Measurements from ENCODE around the gene CGRRF1. TPM values are rescaled to one million over a fixed set of nuclear protein-coding genes. Genes with fewer than 3 reads are reported as not detected.

The CGRRF1 gene
- total RNA-seq, 1 donor from 2014 or later = 16.6 TPM

DNA sequence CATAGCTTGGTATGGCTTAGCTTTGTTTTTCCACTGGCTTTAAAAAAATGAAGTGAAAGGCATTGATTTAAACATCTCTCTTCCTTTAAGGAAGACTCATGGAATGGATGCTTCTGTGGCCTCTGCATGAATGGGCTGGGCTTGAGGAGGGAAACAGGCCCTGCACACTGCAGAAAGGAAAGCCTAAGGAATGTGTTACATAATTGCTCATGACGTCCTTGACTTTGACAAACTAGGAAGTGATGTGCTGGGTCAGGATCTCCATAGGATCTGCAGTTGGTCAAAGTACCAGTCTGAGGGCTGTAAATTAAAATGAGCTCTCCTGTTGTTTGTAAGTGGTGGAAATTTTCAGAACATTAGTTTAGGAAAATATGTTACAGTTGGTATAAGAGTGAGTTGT is 69.9 kb downstream of the CGRRF1 start:
- peaks cover 11% of the 10 kb centered on the region for H3K36me3 Mint-ChIP-seq (ENCODE audit: low read depth, unreplicated experiment)
- H3K27me3 Mint-ChIP-seq (ENCODE audit: low read depth, unreplicated experiment) = no peaks in the 10 kb centered on the region
- H3K9ac ChIP-seq (ENCODE audit: low read length) = no peak overlapping the region
- DNase-seq (ENCODE audit: low read depth) (peak; percentile 63), FAIRE-seq (peak; percentile 39)
- no peaks in the 10 kb centered on the region for H3K9me3 Mint-ChIP-seq (ENCODE audit: unreplicated experiment)
- H3K4me2 ChIP-seq (ENCODE audit: low read length) = no peak overlapping the region
- no peak for TF ChIP-seq EZH2 (IDR thresholded peaks at IDR 0.05; ENCODE audit: insufficient read depth, low read length)
- TF ChIP-seq, protein P1, sequence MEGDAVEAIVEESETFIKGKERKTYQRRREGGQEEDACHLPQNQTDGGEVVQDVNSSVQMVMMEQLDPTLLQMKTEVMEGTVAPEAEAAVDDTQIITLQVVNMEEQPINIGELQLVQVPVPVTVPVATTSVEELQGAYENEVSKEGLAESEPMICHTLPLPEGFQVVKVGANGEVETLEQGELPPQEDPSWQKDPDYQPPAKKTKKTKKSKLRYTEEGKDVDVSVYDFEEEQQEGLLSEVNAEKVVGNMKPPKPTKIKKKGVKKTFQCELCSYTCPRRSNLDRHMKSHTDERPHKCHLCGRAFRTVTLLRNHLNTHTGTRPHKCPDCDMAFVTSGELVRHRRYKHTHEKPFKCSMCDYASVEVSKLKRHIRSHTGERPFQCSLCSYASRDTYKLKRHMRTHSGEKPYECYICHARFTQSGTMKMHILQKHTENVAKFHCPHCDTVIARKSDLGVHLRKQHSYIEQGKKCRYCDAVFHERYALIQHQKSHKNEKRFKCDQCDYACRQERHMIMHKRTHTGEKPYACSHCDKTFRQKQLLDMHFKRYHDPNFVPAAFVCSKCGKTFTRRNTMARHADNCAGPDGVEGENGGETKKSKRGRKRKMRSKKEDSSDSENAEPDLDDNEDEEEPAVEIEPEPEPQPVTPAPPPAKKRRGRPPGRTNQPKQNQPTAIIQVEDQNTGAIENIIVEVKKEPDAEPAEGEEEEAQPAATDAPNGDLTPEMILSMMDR (IDR thresholded peaks at IDR 0.05; ENCODE audit: insufficient read depth, low read depth, low read length) = no peak
- H3K36me3 ChIP-seq (ENCODE audit: insufficient read depth, low read length) = peaks cover 11% of the 10 kb centered on the region
- H3K4me1 Mint-ChIP-seq (ENCODE audit: low read depth, unreplicated experiment) = peaks cover 46% of the 10 kb centered on the region
- H3K4me3 ChIP-seq (ENCODE audit: insufficient read depth, low read depth, low read length) = no peak overlapping the region
- H3K4me1 ChIP-seq (ENCODE audit: insufficient read depth, low read length) = peaks cover 4% of the 10 kb centered on the region
- H2AFZ ChIP-seq (ENCODE audit: low read depth, low read length) = no peak overlapping the region
- H3K79me2 ChIP-seq (ENCODE audit: insufficient read depth, low read length) = peaks cover 95% of the 10 kb centered on the region
- no peaks in the 10 kb centered on the region for H3K9me3 ChIP-seq (ENCODE audit: insufficient read depth, low read depth, low read length)
- H3K27ac Mint-ChIP-seq (ENCODE audit: unreplicated experiment) = peak overlapping the region; percentile 38
- peaks cover 88% of the 10 kb centered on the region for H4K20me1 ChIP-seq (ENCODE audit: insufficient read depth, low read length)
- H3K4me3 Mint-ChIP-seq (ENCODE audit: unreplicated experiment) = no peak overlapping the region
- H3K27me3 ChIP-seq (ENCODE audit: insufficient read depth, low read length) = no peaks in the 10 kb centered on the region
- no peak overlapping the region for H3K27ac ChIP-seq (ENCODE audit: low read depth, low read length)

GRCh38 chr14:54580933-54581332 is 71.2 kb downstream of the CGRRF1 start:
- Histone ChIP-seq H2AFZ (ENCODE audit: low read depth, low read length) (no peak overlapping the region), H3K27ac (ENCODE audit: low read depth, low read length) (no peak overlapping the region), H3K79me2 (ENCODE audit: insufficient read depth, low read length) (peaks cover 95% of the 10 kb centered on the region), H3K4me2 (ENCODE audit: low read length) (no peak overlapping the region), H3K36me3 (ENCODE audit: insufficient read depth, low read length) (peaks cover 11% of the 10 kb centered on the region), H3K4me1 (ENCODE audit: insufficient read depth, low read length) (peaks cover 4% of the 10 kb centered on the region), H3K4me3 (ENCODE audit: insufficient read depth, low read depth, low read length) (no peak overlapping the region), H3K9me3 (ENCODE audit: insufficient read depth, low read depth, low read length) (no peaks in the 10 kb centered on the region), H4K20me1 (ENCODE audit: insufficient read depth, low read length) (peaks cover 82% of the 10 kb centered on the region), H3K27me3 (ENCODE audit: insufficient read depth, low read length) (no peaks in the 10 kb centered on the region), H3K9ac (ENCODE audit: low read length) (no peak overlapping the region)
- no peak overlapping the region for H3K27ac Mint-ChIP-seq (ENCODE audit: unreplicated experiment)
- H3K36me3 Mint-ChIP-seq (ENCODE audit: low read depth, unreplicated experiment) = peaks cover 11% of the 10 kb centered on the region
- peak overlapping the region; percentile 15 for H3K4me3 Mint-ChIP-seq (ENCODE audit: unreplicated experiment)
- FAIRE-seq = no peak
- H3K27me3 Mint-ChIP-seq (ENCODE audit: low read depth, unreplicated experiment) = no peaks in the 10 kb centered on the region
- TF ChIP-seq, protein P1 (IDR thresholded peaks at IDR 0.05; ENCODE audit: insufficient read depth, low read depth, low read length) = no peak
- no peak for TF ChIP-seq EZH2 (IDR thresholded peaks at IDR 0.05; ENCODE audit: insufficient read depth, low read length)
- no peak for DNase-seq (ENCODE audit: low read depth)
- no peaks in the 10 kb centered on the region for H3K9me3 Mint-ChIP-seq (ENCODE audit: unreplicated experiment)
- H3K4me1 Mint-ChIP-seq (ENCODE audit: low read depth, unreplicated experiment) = peaks cover 35% of the 10 kb centered on the region

- no peaks in the 10 kb centered on the region for H3K27me3 ChIP-seq (ENCODE audit: insufficient read depth, low read length)
- no peak overlapping the region for H3K4me2 ChIP-seq (ENCODE audit: low read length)
- no peak overlapping the region for H3K27ac ChIP-seq (ENCODE audit: low read depth, low read length)
- peaks cover 25% of the 10 kb centered on the region for H3K4me1 Mint-ChIP-seq (ENCODE audit: low read depth, unreplicated experiment)
- H3K27ac Mint-ChIP-seq (ENCODE audit: unreplicated experiment) = no peak overlapping the region
- no peak for FAIRE-seq
- no peak for DNase-seq (ENCODE audit: low read depth)
- no peaks in the 10 kb centered on the region for H3K9me3 ChIP-seq (ENCODE audit: insufficient read depth, low read depth, low read length)
- H3K27me3 Mint-ChIP-seq (ENCODE audit: low read depth, unreplicated experiment) = no peaks in the 10 kb centered on the region
- H4K20me1 ChIP-seq (ENCODE audit: insufficient read depth, low read length) = peaks cover 68% of the 10 kb centered on the region
- H3K79me2 ChIP-seq (ENCODE audit: insufficient read depth, low read length) = peaks cover 92% of the 10 kb centered on the region
- TF ChIP-seq EZH2 (IDR thresholded peaks at IDR 0.05; ENCODE audit: insufficient read depth, low read length) = no peak
- TF ChIP-seq, protein P1 (IDR thresholded peaks at IDR 0.05; ENCODE audit: insufficient read depth, low read depth, low read length) = no peak
- peaks cover 2% of the 10 kb centered on the region for H3K9me3 Mint-ChIP-seq (ENCODE audit: unreplicated experiment)
- peaks cover 8% of the 10 kb centered on the region for H3K36me3 ChIP-seq (ENCODE audit: insufficient read depth, low read length)
- no peak overlapping the region for H3K4me3 Mint-ChIP-seq (ENCODE audit: unreplicated experiment)
- H2AFZ ChIP-seq (ENCODE audit: low read depth, low read length) = no peak overlapping the region
- H3K9ac ChIP-seq (ENCODE audit: low read length) = no peak overlapping the region
- H3K4me1 ChIP-seq (ENCODE audit: insufficient read depth, low read length) = peaks cover 4% of the 10 kb centered on the region
- H3K4me3 ChIP-seq (ENCODE audit: insufficient read depth, low read depth, low read length) = no peak overlapping the region
- peaks cover 23% of the 10 kb centered on the region for H3K36me3 Mint-ChIP-seq (ENCODE audit: low read depth, unreplicated experiment)
Measured at GRCh38 chr14:54582334-54582733, 72.6 kb downstream of the CGRRF1 start.

Measured in astrocyte (in vitro differentiated cells and primary cell).